PC-3 (cell line): ENCODE measurements around the gene C8B.

Experiments
- CTCF ChIP-seq: fragments of 300-600 bp; sonication (generic); conservative IDR thresholded peaks from 2 replicates; pipeline ENCODE4 v1.5.1; 2017; ENCODE audit warnings: antibody characterized with exemption, low read depth, mild to moderate bottlenecking, low read length
- EZH2 ChIP-seq: fragments of 300-600 bp; sonication (generic); IDR thresholded peaks from one replicate; pipeline ENCODE4 v1.6.1; 2017; ENCODE audit warnings: antibody characterized with exemption, mild to moderate bottlenecking, low read length; ENCODE audit not compliant: unreplicated experiment
- EZH2phosphoT487 ChIP-seq: fragments of 300-600 bp; sonication (generic); IDR thresholded peaks from 2 replicates; pipeline ENCODE4 v1.6.1; 2018; ENCODE audit warnings: mild to moderate bottlenecking, antibody characterized with exemption, low read length, borderline replicate concordance

GRCh38 chr1:56954664-56955063, 11.2 kb downstream of the C8B start:
- TF ChIP-seq CTCF, result no peak
- no peak for TF ChIP-seq EZH2
- TF ChIP-seq EZH2phosphoT487, result no peak
